ENCODE data around the gene S100A8.

The S100A8 gene

GRCh38 chr1:153389973-153390879 is 647 bp downstream of the S100A8 start:
- no peak for DNase-seq

GRCh38 chr1:153389401-153389800 is 1.5 kb downstream of the S100A8 start:
- DNase-seq: no peak

DNA sequence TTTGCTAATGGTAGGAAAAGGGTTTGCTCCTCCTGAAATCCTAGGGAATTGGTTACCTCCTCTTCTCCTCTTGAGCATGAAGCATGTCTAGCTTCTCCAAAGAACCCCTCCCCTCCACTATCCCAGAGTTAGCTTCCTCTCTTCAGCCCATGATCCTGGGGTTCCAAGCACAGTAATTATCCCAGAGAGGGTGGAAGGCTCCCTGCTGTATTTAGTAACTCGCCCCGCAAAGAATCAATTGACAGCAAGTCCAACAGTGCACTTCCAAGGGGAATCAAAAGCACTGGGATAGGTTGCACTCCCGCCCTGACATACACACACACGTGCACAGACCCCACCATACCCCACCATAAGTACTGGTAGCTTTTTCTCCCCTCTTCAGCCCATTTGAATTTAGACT is 3.1 kb downstream of the S100A8 start:
- no peak for DNase-seq

DNA sequence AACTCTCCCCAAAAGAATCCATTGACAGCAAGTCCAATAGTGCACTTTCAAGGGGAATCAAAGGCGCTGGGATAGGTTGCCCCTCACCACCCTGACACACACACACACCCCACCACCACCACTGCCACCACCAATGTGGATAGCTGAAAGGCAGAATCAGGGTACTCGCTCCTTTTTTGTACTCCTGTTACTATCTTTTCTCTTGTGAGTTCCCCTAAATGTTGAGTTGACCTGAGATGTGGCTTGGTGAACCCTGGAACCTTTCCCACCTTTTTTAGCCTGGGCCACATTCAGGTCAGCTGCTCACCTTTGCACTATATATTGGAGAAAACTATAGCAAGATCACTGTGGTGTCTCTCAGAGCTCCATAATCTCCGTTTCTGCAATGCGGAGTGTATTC is 3.9 kb downstream of the S100A8 start:
- DNase-seq: no peak

- no peak for DNase-seq
Observed at GRCh38 chr1:153386500-153386901, 4.4 kb downstream of the S100A8 start.

DNA sequence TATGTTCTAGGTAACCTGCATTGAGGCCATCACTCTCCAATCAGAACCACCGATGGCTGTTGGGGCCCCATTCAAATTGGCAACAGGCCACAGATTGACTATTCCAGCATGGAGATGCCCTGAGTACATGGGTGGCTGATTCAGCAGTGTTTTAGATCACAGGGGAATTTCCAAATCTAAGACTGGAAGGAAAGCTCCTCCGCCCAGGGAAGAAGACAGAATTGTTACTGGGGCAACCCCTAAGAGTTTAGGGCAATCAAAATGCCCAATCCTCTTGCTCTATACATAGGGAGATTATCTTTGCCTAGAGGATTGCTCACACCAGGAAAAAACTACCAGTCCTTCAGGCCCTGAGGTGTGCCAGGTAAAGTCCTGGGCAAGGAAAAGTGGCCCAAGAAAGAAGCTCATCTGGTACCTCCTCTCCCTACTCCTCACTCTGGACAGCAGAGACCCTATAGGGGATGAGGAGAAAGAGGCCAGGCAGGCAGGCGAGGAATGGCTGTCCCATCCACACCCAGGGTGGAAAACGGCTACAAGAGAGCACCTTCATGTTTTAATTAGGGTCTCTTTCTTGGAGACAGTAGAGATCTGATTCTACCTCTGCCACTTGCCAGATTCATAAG is 5.8 kb downstream of the S100A8 start:
- DNase-seq: no peak

GRCh38 chr1:153380711-153381110 is 10.2 kb downstream of the S100A8 start:
- DNase-seq: no peak

GRCh38 chr1:153379591-153379990 is 11.3 kb downstream of the S100A8 start:
- DNase-seq: no peak

GRCh38 chr1:153375511-153375910 is 15.4 kb downstream of the S100A8 start, which contains the start of gene S100A12:
Gene S100A12, minus strand, starts transcription at chr1:153375621. Its CDS starts 1,029 bp downstream, at chr1:153374592.
- DNase-seq: no peak

DNA sequence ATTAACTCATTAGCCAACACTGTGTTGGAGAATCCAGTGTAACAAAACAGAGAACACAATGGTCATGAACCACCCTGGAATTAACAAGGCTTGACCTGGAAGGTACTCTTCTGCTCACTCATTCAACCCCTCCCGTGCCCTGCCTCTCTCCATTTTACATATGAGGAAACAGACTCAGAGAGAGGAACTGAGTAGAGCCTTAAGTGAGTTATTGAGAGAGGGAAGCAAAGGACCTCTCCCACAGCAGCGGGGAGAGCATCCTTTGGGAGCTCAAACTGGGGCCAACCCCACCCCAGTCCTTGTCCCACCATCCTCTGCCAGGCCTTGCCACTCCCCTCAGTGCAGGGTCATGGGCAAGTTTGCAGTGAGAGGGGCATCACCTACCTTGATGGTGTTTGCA is 16.8 kb downstream of the S100A8 start:
- no peak for DNase-seq

DNA sequence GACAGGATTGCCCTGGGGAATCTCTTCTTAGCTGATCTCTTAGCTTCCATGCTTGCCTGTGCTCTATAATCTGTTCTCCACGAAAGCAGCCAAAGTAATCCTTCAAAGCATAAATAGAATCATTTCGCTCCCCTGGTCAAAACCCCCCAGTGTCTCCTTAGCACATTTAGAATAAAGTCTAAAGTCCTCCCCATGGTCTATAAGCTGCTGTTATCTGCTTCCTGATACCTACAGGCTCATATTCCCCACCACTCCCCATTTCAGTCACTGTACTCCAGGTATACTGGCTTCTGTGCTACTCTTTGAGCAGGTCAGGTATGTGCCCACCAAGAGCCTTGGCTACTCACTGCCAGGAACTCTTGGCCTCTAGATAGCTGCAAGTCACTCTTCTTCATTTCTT is 18.3 kb downstream of the S100A8 start:
- no peak for DNase-seq

GRCh38 chr1:153371231-153371630 is 19.6 kb downstream of the S100A8 start:
- DNase-seq: no peak

DNA sequence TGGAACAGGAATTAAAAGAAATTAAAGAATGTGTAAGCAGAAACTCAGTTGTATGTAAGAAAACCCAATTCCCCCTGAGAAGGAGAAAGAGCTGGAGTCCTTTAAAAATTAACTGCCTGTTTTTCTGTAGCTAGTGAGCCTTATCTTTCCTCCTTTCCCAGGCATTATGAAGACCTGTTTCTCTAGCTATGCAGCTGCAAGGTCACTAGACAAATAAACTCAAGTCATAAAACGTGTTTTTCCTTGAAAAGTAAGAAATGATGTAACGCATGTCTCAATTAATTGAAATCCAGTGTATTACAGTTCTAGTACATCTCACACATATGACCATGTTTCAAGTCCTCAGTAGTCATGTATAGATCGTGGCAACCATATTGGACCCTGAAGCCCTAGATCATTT is 20.7 kb downstream of the S100A8 start:
- no peak for DNase-seq

DNA sequence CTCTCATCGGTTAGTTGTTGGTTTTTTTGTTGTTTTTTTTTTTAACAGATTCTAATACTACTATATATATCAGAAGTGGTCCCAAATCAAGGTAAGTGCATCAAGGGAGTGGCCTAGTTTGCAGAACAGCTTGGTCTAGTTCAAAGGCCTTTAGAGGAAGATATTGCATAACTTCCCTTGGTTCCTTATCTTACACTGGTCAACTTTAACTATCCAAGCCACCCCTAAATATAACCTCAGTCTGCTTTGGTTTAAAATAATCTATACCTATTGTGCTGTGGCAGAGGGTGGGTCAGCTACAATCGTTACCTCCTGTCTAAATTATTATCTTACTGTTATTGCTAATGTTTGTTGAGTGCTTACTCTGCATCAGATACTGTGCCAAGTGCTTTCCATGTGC is 22.4 kb downstream of the S100A8 start:
- DNase-seq: no peak

GRCh38 chr1:153367090-153367489 is 23.8 kb downstream of the S100A8 start:
- no peak for DNase-seq

GRCh38 chr1:153366261-153366660 is 24.6 kb downstream of the S100A8 start:
- no peak for DNase-seq

- no peak for DNase-seq
Observed at GRCh38 chr1:153365696-153366095, 25.2 kb downstream of the S100A8 start.

GRCh38 chr1:153364766-153365666 is 25.9 kb downstream of the S100A8 start:
- no peak for DNase-seq

DNA sequence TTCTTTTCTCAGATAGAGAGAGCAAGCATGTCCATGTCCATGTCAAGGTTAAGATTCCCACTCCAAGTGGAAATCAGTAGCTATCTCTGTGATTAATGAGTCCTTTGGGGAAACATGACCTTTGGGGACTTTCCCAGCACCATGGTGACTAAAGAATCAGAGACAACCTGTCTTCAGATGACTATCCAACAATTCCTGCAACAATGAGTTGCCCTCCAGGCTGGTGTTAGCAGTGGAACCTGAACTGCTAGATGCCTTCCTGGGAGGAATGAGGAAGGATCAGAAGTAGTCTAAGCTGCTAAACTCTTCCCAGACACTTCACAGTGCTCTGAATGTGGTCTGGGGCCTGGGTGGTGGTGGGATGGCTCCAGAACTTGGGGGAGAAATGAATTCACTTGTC is 26.7 kb downstream of the S100A8 start:
- no peak for DNase-seq

DNA sequence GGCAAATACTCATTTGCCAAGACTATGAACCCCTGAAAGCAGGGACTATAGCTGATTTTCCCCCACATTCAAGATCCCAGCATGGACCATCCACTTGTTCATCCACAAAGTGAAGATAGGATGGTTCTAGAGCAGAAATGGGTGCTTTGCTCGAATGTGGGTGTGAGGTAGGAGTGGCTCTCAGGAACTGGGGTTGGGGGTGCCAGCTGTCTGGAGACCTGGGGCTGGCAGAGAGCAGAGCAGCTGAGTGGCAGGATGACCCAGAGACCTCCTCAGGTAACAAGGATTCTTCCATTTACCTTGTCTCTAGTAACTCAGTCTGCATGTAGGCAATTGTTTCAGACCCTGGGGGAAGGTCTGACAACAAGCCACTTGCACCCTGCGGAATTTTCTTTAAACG is 27.2 kb downstream of the S100A8 start:
- no peak for DNase-seq

DNA sequence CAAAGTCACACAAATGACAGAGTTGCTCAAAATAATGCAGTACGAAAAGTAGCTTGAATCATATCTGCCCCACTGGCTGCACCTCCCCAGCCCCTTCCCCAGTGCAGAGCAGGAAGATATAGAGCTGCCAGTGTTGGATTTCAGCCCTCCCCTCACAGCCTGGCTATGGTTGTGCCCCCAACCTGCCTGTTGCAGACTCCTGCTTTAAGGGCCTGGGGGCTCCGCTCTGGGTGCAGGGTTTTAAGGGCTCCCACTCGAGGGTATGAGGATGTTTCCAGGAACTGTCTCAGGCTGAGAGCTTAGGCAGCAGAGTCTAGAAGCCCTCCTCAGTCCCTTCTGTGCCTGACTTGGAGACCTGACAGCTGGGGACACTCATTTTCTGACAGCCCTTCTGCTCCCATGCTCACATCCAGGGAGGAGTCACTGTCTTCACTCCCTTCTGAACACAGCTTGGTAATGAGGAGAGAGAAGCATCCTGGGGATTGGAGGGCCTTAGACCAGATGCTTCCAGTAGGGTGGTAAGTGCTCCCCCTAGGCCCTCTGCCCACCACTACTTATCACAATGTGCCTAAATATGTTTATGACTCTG is 28.6 kb downstream of the S100A8 start:
- no peak for DNase-seq

GRCh38 chr1:153361480-153362109 is 29.3 kb downstream of the S100A8 start:
- DNase-seq: no peak

All from CD4-positive, alpha-beta T cell treated with Interleukin-17A for 1 hour (primary cell).